Mesenchymal stem cell (in vitro differentiated cells and primary cell): Measurements from ENCODE around the gene LUM.

Experiments
- DNase-seq: peaks from one replicate; pipeline ENCODE4 v3.0.0-alpha.2; 2013
- H2AFZ ChIP-seq: one replicate; pipeline ENCODE4 v1.6.1; 2013; ENCODE audit warnings: low read depth, mild to moderate bottlenecking, control low read depth, inconsistent platforms, low read length, moderate library complexity
- H2AK5ac ChIP-seq: 2 replicates; pipeline ENCODE4 v1.6.1; 2013; ENCODE audit warnings: low read length, moderate library complexity, mild to moderate bottlenecking, inconsistent platforms; ENCODE audit not compliant: severe bottlenecking
- H2BK120ac ChIP-seq: one replicate; pipeline ENCODE4 v1.6.1; 2013; ENCODE audit warnings: low read depth, mild to moderate bottlenecking, inconsistent platforms, low read length, moderate library complexity
- H2BK12ac ChIP-seq, 2 experiments: one replicate each; pipeline ENCODE4 v1.6.1; 2013; ENCODE audit warnings: inconsistent platforms in 2 of 2, low read length in 2 of 2, mild to moderate bottlenecking in 2 of 2, moderate library complexity in 2 of 2, control low read depth in 1 of 2
- H2BK15ac ChIP-seq: one replicate; pipeline ENCODE4 v1.6.1; 2013; ENCODE audit warnings: mild to moderate bottlenecking, low read depth, inconsistent platforms; ENCODE audit not compliant: poor library complexity, severe bottlenecking
- H2BK5ac ChIP-seq: 2 replicates; pipeline ENCODE4 v1.6.1; 2013; ENCODE audit warnings: low read depth, mild to moderate bottlenecking, low read length, control low read depth, inconsistent platforms; ENCODE audit not compliant: poor library complexity, severe bottlenecking
- H3K14ac ChIP-seq, 2 experiments: one replicate each; pipeline ENCODE4 v1.6.1; 2013; ENCODE audit warnings: inconsistent platforms in 2 of 2, low read length in 2 of 2, control low read depth in 1 of 2, mild to moderate bottlenecking in 1 of 2, moderate library complexity in 1 of 2
- H3K18ac ChIP-seq, 2 experiments: one replicate each; pipeline ENCODE4 v1.6.1; 2013; ENCODE audit warnings: inconsistent platforms in 2 of 2, low read length in 2 of 2, control low read depth in 1 of 2, low read depth in 1 of 2, mild to moderate bottlenecking in 1 of 2
- H3K23ac ChIP-seq, 2 experiments: one replicate each; pipeline ENCODE4 v1.6.1; 2013; ENCODE audit warnings: inconsistent platforms in 2 of 2, low read length in 2 of 2, mild to moderate bottlenecking in 2 of 2, moderate library complexity in 2 of 2, control low read depth in 1 of 2
- H3K27ac ChIP-seq: 2 replicates; pipeline ENCODE4 v1.5.1; 2013; ENCODE audit warnings: mild to moderate bottlenecking, moderate library complexity, low read length, control low read depth, inconsistent platforms; ENCODE audit not compliant: poor library complexity, severe bottlenecking
- H3K27me3 ChIP-seq, 2 experiments: 2 replicates each; pipeline versions ENCODE4 v1.6.1 to v1.7.0; 2013; ENCODE audit warnings: low read length in 2 of 2, mild to moderate bottlenecking in 2 of 2, moderate library complexity in 2 of 2, control low read depth in 1 of 2, inconsistent platforms in 1 of 2; ENCODE audit not compliant: control insufficient read depth in 1 of 2, insufficient read depth in 1 of 2
- H3K36me3 ChIP-seq, 2 experiments: 2 replicates each; pipeline versions ENCODE4 v1.6.1 to v1.7.0; 2013; ENCODE audit warnings: low read length in 2 of 2, control low read depth in 1 of 2, inconsistent platforms in 1 of 2, low read depth in 1 of 2, mild to moderate bottlenecking in 1 of 2; ENCODE audit not compliant: insufficient read depth in 2 of 2, control insufficient read depth in 1 of 2
- H3K4ac ChIP-seq, 2 experiments: one replicate each; pipeline ENCODE4 v1.6.1; 2013; ENCODE audit warnings: inconsistent platforms in 2 of 2, low read length in 2 of 2, mild to moderate bottlenecking in 2 of 2, moderate library complexity in 2 of 2, control low read depth in 1 of 2, low read depth in 1 of 2
- H3K4me1 ChIP-seq: 2 replicates; pipeline ENCODE4 v1.6.1; 2013; ENCODE audit warnings: low read depth, low read length, control low read depth; ENCODE audit not compliant: control insufficient read depth, insufficient read depth
- H3K4me2 ChIP-seq: 2 replicates; pipeline ENCODE4 v1.6.1; 2013; ENCODE audit warnings: low read length, mild to moderate bottlenecking, inconsistent platforms; ENCODE audit not compliant: poor library complexity, severe bottlenecking
- H3K4me3 ChIP-seq, 2 experiments: 2 replicates each; pipeline versions ENCODE4 v1.5.1 to v1.7.0; 2013; ENCODE audit warnings: low read length in 2 of 2, mild to moderate bottlenecking in 2 of 2, control low read depth in 1 of 2, low read depth in 1 of 2; ENCODE audit not compliant: insufficient read depth in 1 of 2
- H3K79me1 ChIP-seq: replicated peaks from 2 replicates; pipeline ENCODE4 v1.6.1; 2013; ENCODE audit warnings: mild to moderate bottlenecking, control low read depth, low read length, inconsistent platforms; ENCODE audit not compliant: poor library complexity, severe bottlenecking
- H3K9ac ChIP-seq: 2 replicates; pipeline ENCODE4 v1.7.0; 2013; ENCODE audit warnings: mild to moderate bottlenecking, low read length, moderate library complexity
- H3K9me3 ChIP-seq: 2 replicates; pipeline ENCODE4 v1.7.0; 2013; ENCODE audit warnings: mild to moderate bottlenecking, low read length; ENCODE audit not compliant: control insufficient read depth
- H4K8ac ChIP-seq: one replicate; pipeline ENCODE4 v1.6.1; 2013; ENCODE audit warnings: inconsistent platforms, mild to moderate bottlenecking, low read length, moderate library complexity
- H4K91ac ChIP-seq: one replicate; pipeline ENCODE4 v1.6.1; 2013; ENCODE audit warnings: mild to moderate bottlenecking, low read length, inconsistent platforms
- whole genome bisulfite sequencing: methylation state at CpG from one replicate; pipeline ENCODE4 v1.1.7; 2013; ENCODE audit warnings: mixed read lengths; 5-methylcytosine and 5-hydroxymethylcytosine counted together

Gene LUM

GRCh38 chr12:91077228-91077954 lies 33.9 kb downstream of the LUM start:
- 90% methylated on average over 4 of the region's 5 CpGs for WGBS
- Histone ChIP-seq H2AK5ac (no peak overlapping the region), H3K4ac (no peak overlapping the region), H2BK15ac (no peak overlapping the region), H3K23ac (no peak overlapping the region), H2AFZ (no peak overlapping the region), H3K4me3 (no peak overlapping the region), H4K91ac (no peak overlapping the region), H2BK120ac (no peak overlapping the region), H2BK12ac (no peak overlapping the region), H3K27me3 (no peaks in the 10 kb centered on the region), H3K9ac (no peak overlapping the region), H3K14ac (no peak overlapping the region), H3K18ac (no peak overlapping the region), H3K27ac (no peak overlapping the region), H4K8ac (no peak overlapping the region), H3K9me3 (no peaks in the 10 kb centered on the region), H3K4me1 (no peaks in the 10 kb centered on the region), H2BK5ac (no peak overlapping the region), H3K36me3 (no peaks in the 10 kb centered on the region), H3K79me1 (no peaks in the 10 kb centered on the region), H3K4me2 (no peak overlapping the region)
- DNase-seq, result no peak

- Histone ChIP-seq H2BK120ac (no peak overlapping the region), H3K14ac (no peak overlapping the region), H2BK5ac (no peak overlapping the region), H3K4me3 (peak overlapping the region in 1 of 2 experiments; percentile 47), H2BK15ac (no peak overlapping the region), H4K8ac (no peak overlapping the region), H4K91ac (no peak overlapping the region), H2AK5ac (no peak overlapping the region), H3K9me3 (no peaks in the 10 kb centered on the region), H3K27ac (no peak overlapping the region), H3K18ac (no peak overlapping the region), H2BK12ac (no peak overlapping the region), H3K36me3 (no peaks in the 10 kb centered on the region), H3K23ac (no peak overlapping the region), H3K4me2 (no peak overlapping the region), H3K4me1 (no peaks in the 10 kb centered on the region), H3K27me3 (no peaks in the 10 kb centered on the region), H3K4ac (no peak overlapping the region), H2AFZ (no peak overlapping the region), H3K79me1 (no peaks in the 10 kb centered on the region), H3K9ac (peak overlapping the region; percentile 70)
- DNase-seq, result no peak
- WGBS, result 68% methylated on average over 1 of the region's 1 CpG
These were observed 36.4 kb downstream of the LUM start for GRCh38 chr12:91074851-91075250.

GRCh38 chr12:91074154-91074709 lies 37.1 kb downstream of the LUM start:
- H3K4me2 ChIP-seq, result no peak overlapping the region
- peak overlapping the region in 1 of 2 experiments; percentile 47 for H3K4me3 ChIP-seq
- H4K8ac ChIP-seq, result no peak overlapping the region
- H3K14ac ChIP-seq, result no peak overlapping the region
- no peaks in the 10 kb centered on the region for H3K27me3 ChIP-seq
- H2BK5ac ChIP-seq, result no peak overlapping the region
- H3K4ac ChIP-seq, result no peak overlapping the region
- H4K91ac ChIP-seq, result no peak overlapping the region
- H3K79me1 ChIP-seq, result no peaks in the 10 kb centered on the region
- no peak overlapping the region for H3K23ac ChIP-seq
- H3K4me1 ChIP-seq, result no peaks in the 10 kb centered on the region
- 84% methylated on average over 6 of the region's 6 CpGs for WGBS
- H3K36me3 ChIP-seq, result no peaks in the 10 kb centered on the region
- no peak overlapping the region for H3K27ac ChIP-seq
- peak overlapping the region; percentile 70 for H3K9ac ChIP-seq
- no peak overlapping the region for H2AK5ac ChIP-seq
- no peak overlapping the region for H2BK120ac ChIP-seq
- no peak overlapping the region for H2BK15ac ChIP-seq
- no peak for DNase-seq
- H3K18ac ChIP-seq, result no peak overlapping the region
- H2AFZ ChIP-seq, result no peak overlapping the region
- H3K9me3 ChIP-seq, result no peaks in the 10 kb centered on the region
- H2BK12ac ChIP-seq, result no peak overlapping the region

GRCh38 chr12:91073426-91073825 lies 37.9 kb downstream of the LUM start:
- no peak overlapping the region for H3K4me2 ChIP-seq
- H3K18ac ChIP-seq, result no peak overlapping the region
- H3K14ac ChIP-seq, result no peak overlapping the region
- no peak overlapping the region for H2BK15ac ChIP-seq
- no peak overlapping the region for H2BK5ac ChIP-seq
- no peak overlapping the region for H3K4me3 ChIP-seq
- no peaks in the 10 kb centered on the region for H3K9me3 ChIP-seq
- no peak overlapping the region for H2AFZ ChIP-seq
- H4K91ac ChIP-seq, result no peak overlapping the region
- H3K36me3 ChIP-seq, result no peaks in the 10 kb centered on the region
- H3K23ac ChIP-seq, result no peak overlapping the region
- no peaks in the 10 kb centered on the region for H3K79me1 ChIP-seq
- no peak overlapping the region for H2BK12ac ChIP-seq
- H3K27ac ChIP-seq, result no peak overlapping the region
- no peaks in the 10 kb centered on the region for H3K4me1 ChIP-seq
- H4K8ac ChIP-seq, result no peak overlapping the region
- H2BK120ac ChIP-seq, result no peak overlapping the region
- no peaks in the 10 kb centered on the region for H3K27me3 ChIP-seq
- DNase-seq, result no peak
- H3K9ac ChIP-seq, result no peak overlapping the region
- no peak overlapping the region for H3K4ac ChIP-seq
- H2AK5ac ChIP-seq, result no peak overlapping the region
